Neural progenitor cell (in vitro differentiated cells): ENCODE measurements around the gene PPFIBP1. TPM values are rescaled to one million over a fixed set of nuclear protein-coding genes. Genes with fewer than 3 reads are reported as not detected.

Source experiments
- DNase-seq: peaks from one replicate; pipeline ENCODE4 v3.0.0-alpha.2; 2016; ENCODE audit warnings: low spot score
- H2AFZ ChIP-seq: fragments of 200-600 bp; sonication (generic); replicated peaks from 2 replicates; pipeline ENCODE4 v1.6.1; 2016; ENCODE audit warnings: antibody characterized with exemption
- H3F3A ChIP-seq: fragments of 200-600 bp; sonication (generic); 2 replicates; pipeline ENCODE4 v1.6.1; 2016; ENCODE audit warnings: antibody characterized with exemption, low read depth
- H3K27ac ChIP-seq: fragments of 200-600 bp; sonication (generic); 2 replicates; pipeline ENCODE4 v1.5.1; 2016; ENCODE audit warnings: mild to moderate bottlenecking
- H3K27me3 ChIP-seq: fragments of 200-600 bp; sonication (generic); 2 replicates; pipeline ENCODE4 v1.6.1; 2016; ENCODE audit warnings: mild to moderate bottlenecking, moderate library complexity
- H3K36me3 ChIP-seq: fragments of 200-600 bp; sonication (generic); 2 replicates; pipeline ENCODE4 v1.5.1; 2016
- H3K4me1 ChIP-seq: fragments of 200-600 bp; sonication (generic); 2 replicates; pipeline ENCODE4 v1.6.1; 2016; ENCODE audit warnings: mixed run types
- H3K4me2 ChIP-seq: fragments of 200-600 bp; sonication (generic); 2 replicates; pipeline ENCODE4 v1.6.1; 2016
- H3K4me3 ChIP-seq: fragments of 200-600 bp; sonication (generic); 2 replicates; pipeline ENCODE4 v1.5.1; 2016
- H3K79me2 ChIP-seq: fragments of 200-600 bp; sonication (generic); 2 replicates; pipeline ENCODE4 v1.6.1; 2016; ENCODE audit warnings: low read depth
- H3K9ac ChIP-seq: fragments of 200-600 bp; sonication (generic); 2 replicates; pipeline ENCODE4 v1.6.1; 2016
- H3K9me3 ChIP-seq: fragments of 200-600 bp; sonication (generic); 2 replicates; pipeline ENCODE4 v1.5.1; 2016; ENCODE audit warnings: low read depth
- H4K20me1 ChIP-seq: fragments of 200-600 bp; sonication (generic); 2 replicates; pipeline ENCODE4 v1.6.1; 2016; ENCODE audit warnings: low read depth
- H3K27ac Mint-ChIP-seq: 3 replicates; pipeline ENCODE4 v1.8.0; 2021; ENCODE audit warnings: mixed read lengths
- H3K27me3 Mint-ChIP-seq: 2 replicates; pipeline ENCODE4 v1.8.0; 2022; ENCODE audit warnings: low read depth, mild to moderate bottlenecking, inconsistent platforms, moderate library complexity, mixed read lengths; ENCODE audit not compliant: insufficient read depth
- H3K36me3 Mint-ChIP-seq: 3 replicates; pipeline ENCODE4 v1.8.0; 2021; ENCODE audit warnings: mixed read lengths
- H3K4me1 Mint-ChIP-seq: 3 replicates; pipeline ENCODE4 v1.8.0; 2021; ENCODE audit warnings: mixed read lengths
- H3K4me3 Mint-ChIP-seq: 3 replicates; pipeline ENCODE4 v1.8.0; 2021; ENCODE audit warnings: mild to moderate bottlenecking, moderate library complexity, mixed read lengths
- H3K9me3 Mint-ChIP-seq: 3 replicates; pipeline ENCODE4 v1.8.0; 2020; ENCODE audit warnings: mixed read lengths
- EZH2 ChIP-seq: fragments of 200-600 bp; sonication (generic); IDR thresholded peaks from 2 replicates; pipeline ENCODE4 v1.6.1; 2017; ENCODE audit warnings: antibody characterized with exemption, mild to moderate bottlenecking, moderate library complexity
- EZH2phosphoT487 ChIP-seq: fragments of 200-600 bp; sonication (generic); IDR thresholded peaks from 2 replicates; pipeline ENCODE4 v1.6.1; 2017; ENCODE audit warnings: antibody characterized with exemption
- total RNA-seq: library from RNA; depleted of rRNA; stranded (reverse); fragments of >200 nt; gene quantifications from 2 replicates; pipeline ENCODE4 v1.2.3, GENCODE V29; 2015; ENCODE audit warnings: low replicate concordance
- TF ChIP-seq, protein P1 (sequence below): fragments of 200-600 bp; sonication (generic); IDR thresholded peaks from 2 replicates; pipeline ENCODE4 v1.5.1; 2017; ENCODE audit warnings: antibody characterized with exemption, mild to moderate bottlenecking

PPFIBP1 gene
- total RNA-seq, 1 donor from 2014 or later = 61.7 TPM

DNA sequence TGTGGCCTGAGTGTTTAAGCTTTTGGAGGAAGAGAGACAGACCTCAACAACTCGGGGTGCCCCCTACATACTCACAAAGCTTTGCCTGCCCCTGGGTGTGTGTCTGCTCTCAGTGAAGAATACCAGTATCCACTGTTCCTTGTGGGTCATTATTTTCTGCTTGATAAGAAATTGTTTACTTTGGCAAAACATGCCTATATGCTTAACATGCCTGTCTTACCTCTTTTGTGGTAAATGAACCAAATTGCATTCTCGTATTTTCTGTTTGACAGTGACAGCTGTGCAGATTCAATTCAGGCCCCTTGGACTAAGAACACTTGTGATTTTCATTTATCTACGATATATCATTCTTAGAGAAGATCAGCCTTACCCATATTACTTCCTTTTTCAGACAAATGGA lies 121.7 kb downstream of the PPFIBP1 start:
- no peak overlapping the region for H3K4me2 ChIP-seq
- no peaks in the 10 kb centered on the region for H3K27me3 Mint-ChIP-seq
- no peak overlapping the region for H3K4me3 ChIP-seq
- H3K4me1 Mint-ChIP-seq = no peaks in the 10 kb centered on the region
- H3K36me3 Mint-ChIP-seq = peaks cover 9% of the 10 kb centered on the region
- H3K27ac ChIP-seq = no peak overlapping the region
- H3K9ac ChIP-seq = no peak overlapping the region
- H3K9me3 Mint-ChIP-seq = no peaks in the 10 kb centered on the region
- TF ChIP-seq EZH2 (no peak), EZH2phosphoT487 (no peak)
- TF ChIP-seq, protein P1, sequence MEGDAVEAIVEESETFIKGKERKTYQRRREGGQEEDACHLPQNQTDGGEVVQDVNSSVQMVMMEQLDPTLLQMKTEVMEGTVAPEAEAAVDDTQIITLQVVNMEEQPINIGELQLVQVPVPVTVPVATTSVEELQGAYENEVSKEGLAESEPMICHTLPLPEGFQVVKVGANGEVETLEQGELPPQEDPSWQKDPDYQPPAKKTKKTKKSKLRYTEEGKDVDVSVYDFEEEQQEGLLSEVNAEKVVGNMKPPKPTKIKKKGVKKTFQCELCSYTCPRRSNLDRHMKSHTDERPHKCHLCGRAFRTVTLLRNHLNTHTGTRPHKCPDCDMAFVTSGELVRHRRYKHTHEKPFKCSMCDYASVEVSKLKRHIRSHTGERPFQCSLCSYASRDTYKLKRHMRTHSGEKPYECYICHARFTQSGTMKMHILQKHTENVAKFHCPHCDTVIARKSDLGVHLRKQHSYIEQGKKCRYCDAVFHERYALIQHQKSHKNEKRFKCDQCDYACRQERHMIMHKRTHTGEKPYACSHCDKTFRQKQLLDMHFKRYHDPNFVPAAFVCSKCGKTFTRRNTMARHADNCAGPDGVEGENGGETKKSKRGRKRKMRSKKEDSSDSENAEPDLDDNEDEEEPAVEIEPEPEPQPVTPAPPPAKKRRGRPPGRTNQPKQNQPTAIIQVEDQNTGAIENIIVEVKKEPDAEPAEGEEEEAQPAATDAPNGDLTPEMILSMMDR = no peak
- no peaks in the 10 kb centered on the region for H3K4me1 ChIP-seq
- H2AFZ ChIP-seq = no peak overlapping the region
- H3K36me3 ChIP-seq = no peaks in the 10 kb centered on the region
- no peak for DNase-seq
- H3F3A ChIP-seq = no peaks in the 10 kb centered on the region
- H3K9me3 ChIP-seq = no peaks in the 10 kb centered on the region
- H3K4me3 Mint-ChIP-seq = no peak overlapping the region
- H4K20me1 ChIP-seq = no peaks in the 10 kb centered on the region
- no peaks in the 10 kb centered on the region for H3K27me3 ChIP-seq
- no peak overlapping the region for H3K27ac Mint-ChIP-seq
- no peaks in the 10 kb centered on the region for H3K79me2 ChIP-seq

DNA sequence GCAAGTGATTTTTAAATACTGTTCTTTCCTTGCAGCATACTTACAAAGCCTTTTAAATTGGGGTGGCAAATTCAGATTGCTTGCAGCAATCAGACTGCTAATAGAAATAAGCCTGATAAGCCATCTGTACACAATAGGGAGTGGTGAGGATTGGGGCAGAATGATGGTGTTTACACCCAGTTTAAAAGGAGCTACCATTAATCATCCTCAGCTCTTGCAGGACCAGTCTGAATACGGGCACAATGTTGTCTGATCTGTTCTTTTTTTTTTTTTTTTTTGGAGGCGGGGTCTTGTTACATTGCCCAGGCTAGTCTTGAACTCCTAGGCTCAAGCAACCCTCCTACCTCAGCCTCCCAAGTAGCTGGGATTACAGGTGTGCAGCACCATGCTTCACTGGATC lies 122.1 kb downstream of the PPFIBP1 start:
- no peak overlapping the region for H3K27ac Mint-ChIP-seq
- H3K27me3 ChIP-seq = no peaks in the 10 kb centered on the region
- H3K36me3 Mint-ChIP-seq = peaks cover 9% of the 10 kb centered on the region
- no peak overlapping the region for H3K27ac ChIP-seq
- no peak for DNase-seq
- H3K9me3 ChIP-seq = no peaks in the 10 kb centered on the region
- H3K9me3 Mint-ChIP-seq = no peaks in the 10 kb centered on the region
- H2AFZ ChIP-seq = no peak overlapping the region
- no peaks in the 10 kb centered on the region for H3K4me1 ChIP-seq
- H3F3A ChIP-seq = no peaks in the 10 kb centered on the region
- H4K20me1 ChIP-seq = no peaks in the 10 kb centered on the region
- H3K27me3 Mint-ChIP-seq = no peaks in the 10 kb centered on the region
- no peak overlapping the region for H3K4me2 ChIP-seq
- TF ChIP-seq EZH2phosphoT487 (no peak), EZH2 (no peak)
- TF ChIP-seq, protein P1 = no peak
- no peak overlapping the region for H3K9ac ChIP-seq
- H3K4me3 Mint-ChIP-seq = no peak overlapping the region
- H3K4me3 ChIP-seq = no peak overlapping the region
- no peaks in the 10 kb centered on the region for H3K36me3 ChIP-seq
- H3K79me2 ChIP-seq = no peaks in the 10 kb centered on the region
- H3K4me1 Mint-ChIP-seq = no peaks in the 10 kb centered on the region

DNA sequence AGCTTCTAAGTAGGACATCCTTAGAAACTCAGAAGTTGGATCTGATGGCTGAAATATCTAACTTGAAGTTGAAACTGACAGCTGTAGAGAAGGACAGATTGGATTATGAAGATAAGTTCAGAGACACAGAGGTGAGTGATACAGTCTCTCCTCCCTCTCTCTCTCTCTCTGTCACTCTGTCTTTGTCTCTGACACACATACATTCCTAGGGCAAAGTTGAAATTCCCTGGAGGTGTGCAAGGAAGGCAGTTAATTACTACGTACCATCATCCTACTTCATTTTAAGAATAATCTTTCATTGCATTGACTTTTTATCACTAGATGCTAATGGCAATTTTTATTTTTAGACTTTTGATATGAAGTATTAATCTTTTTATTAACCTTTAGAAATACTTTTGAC lies 126.0 kb downstream of the PPFIBP1 start:
- H3K36me3 ChIP-seq = no peaks in the 10 kb centered on the region

More for the DNA sequence above, 126.0 kb downstream of the PPFIBP1 start:
- Histone ChIP-seq H3K9me3 (no peaks in the 10 kb centered on the region), H3K4me2 (no peak overlapping the region), H3K4me1 (no peaks in the 10 kb centered on the region), H3K9ac (no peak overlapping the region), H3K4me3 (no peak overlapping the region), H3F3A (peaks cover 6% of the 10 kb centered on the region), H3K27ac (no peak overlapping the region), H2AFZ (no peak overlapping the region), H3K79me2 (no peaks in the 10 kb centered on the region), H3K27me3 (no peaks in the 10 kb centered on the region), H4K20me1 (no peaks in the 10 kb centered on the region)
- no peak for TF ChIP-seq EZH2
- TF ChIP-seq, protein P1 = no peak
- TF ChIP-seq EZH2phosphoT487 = no peak
- no peak overlapping the region for H3K27ac Mint-ChIP-seq
- H3K4me3 Mint-ChIP-seq = no peak overlapping the region
- no peaks in the 10 kb centered on the region for H3K4me1 Mint-ChIP-seq
- H3K9me3 Mint-ChIP-seq = no peaks in the 10 kb centered on the region
- peaks cover 9% of the 10 kb centered on the region for H3K36me3 Mint-ChIP-seq
- H3K27me3 Mint-ChIP-seq = no peaks in the 10 kb centered on the region
- DNase-seq = no peak
